Endodermal cell (in vitro differentiated cells): ENCODE measurements around the gene SECISBP2. TPM values are rescaled to one million over a fixed set of nuclear protein-coding genes. Genes with fewer than 3 reads are reported as not detected.

Source experiments
- DNase-seq: peaks from one replicate; pipeline ENCODE4 v3.0.0-alpha.2; 2017
- H3K27ac ChIP-seq: 2 replicates; pipeline ENCODE4 v1.5.1; 2013; ENCODE audit warnings: mild to moderate bottlenecking, low read depth, low read length, moderate library complexity
- H3K27me3 ChIP-seq: 2 replicates; pipeline ENCODE4 v1.6.1; 2013; ENCODE audit warnings: mild to moderate bottlenecking, low read length, moderate library complexity; ENCODE audit not compliant: insufficient read depth, control insufficient read depth, poor library complexity, severe bottlenecking
- H3K36me3 ChIP-seq: 2 replicates; pipeline ENCODE4 v1.7.0; 2013; ENCODE audit warnings: mild to moderate bottlenecking, low read length, moderate library complexity; ENCODE audit not compliant: control insufficient read depth, insufficient read depth
- H3K4me1 ChIP-seq: one replicate; pipeline ENCODE4 v1.7.0; 2013; ENCODE audit warnings: low read length; ENCODE audit not compliant: control insufficient read depth, insufficient read depth
- H3K4me3 ChIP-seq: 2 replicates; pipeline ENCODE4 v1.5.1; 2013; ENCODE audit warnings: mild to moderate bottlenecking, low read length, moderate library complexity
- H3K9ac ChIP-seq: 2 replicates; pipeline ENCODE4 v1.6.1; 2013; ENCODE audit warnings: mild to moderate bottlenecking, low read length, moderate library complexity; ENCODE audit not compliant: poor library complexity, severe bottlenecking; ENCODE audit errors: extremely low read depth
- H3K9me3 ChIP-seq: 2 replicates; pipeline ENCODE4 v1.6.1; 2013; ENCODE audit warnings: mild to moderate bottlenecking, low read length, moderate library complexity; ENCODE audit not compliant: control insufficient read depth
- H3K27ac Mint-ChIP-seq: 2 replicates; pipeline ENCODE4 v1.8.0; 2020; ENCODE audit warnings: mixed read lengths
- H3K27me3 Mint-ChIP-seq: 2 replicates; pipeline ENCODE4 v1.8.0; 2021; ENCODE audit warnings: mild to moderate bottlenecking, mixed read lengths; ENCODE audit not compliant: insufficient read depth
- H3K36me3 Mint-ChIP-seq: 2 replicates; pipeline ENCODE4 v1.8.0; 2020; ENCODE audit warnings: low read depth, mixed read lengths
- H3K4me1 Mint-ChIP-seq: 2 replicates; pipeline ENCODE4 v1.8.0; 2020; ENCODE audit warnings: mixed read lengths
- H3K4me3 Mint-ChIP-seq: 2 replicates; pipeline ENCODE4 v1.8.0; 2020; ENCODE audit warnings: mild to moderate bottlenecking, moderate library complexity, mixed read lengths
- H3K9me3 Mint-ChIP-seq: 2 replicates; pipeline ENCODE4 v1.8.0; 2020; ENCODE audit warnings: mild to moderate bottlenecking, mixed read lengths
- CTCF ChIP-seq: fragments of 200-600 bp; sonication (generic); conservative IDR thresholded peaks from 2 replicates; pipeline ENCODE4 v1.5.0; 2021; ENCODE audit warnings: antibody characterized with exemption, mild to moderate bottlenecking
- WGBS, 2 experiments: methylation state at CpG; one replicate each; pipeline versions ENCODE4 v1.1.5 to v1.1.7; 2013; ENCODE audit warnings: missing lambda C conversion rate in 2 of 2, mixed read lengths in 1 of 2; ENCODE audit not compliant: insufficient coverage in 1 of 2, insufficient read length in 1 of 2; 5-methylcytosine and 5-hydroxymethylcytosine counted together
- total RNA-seq, 2 donors: library from RNA; stranded (reverse); fragmentation: NEBNext Ultra II Directional in 1 of 2; extraction: Animal tissue kit (Norgen Biotek cat#: 25700) in 1 of 2; gene quantifications; 2 replicates in 1 of 2; 3 replicates in 1 of 2; pipeline ENCODE4 v1.2.1, GENCODE V29; 2021

Gene SECISBP2
- total RNA-seq, 2 donors from 2014 or later, result 55.7 to 56.0 TPM

GRCh38 chr9:89379508-89380115, 61.3 kb downstream of the SECISBP2 start:
- DNase-seq, result no peak
- H3K27ac Mint-ChIP-seq, result no peak overlapping the region
- peaks cover 6% of the 10 kb centered on the region for H3K4me1 Mint-ChIP-seq
- no peaks in the 10 kb centered on the region for H3K27me3 Mint-ChIP-seq
- WGBS, 2 experiments, result 93 to 97% methylated on average over 8 to 14 of the region's 14 CpGs
- H3K9ac ChIP-seq, result no peak overlapping the region
- H3K9me3 Mint-ChIP-seq, result no peaks in the 10 kb centered on the region
- H3K27ac ChIP-seq, result no peak overlapping the region
- H3K4me3 Mint-ChIP-seq, result no peak overlapping the region
- no peaks in the 10 kb centered on the region for H3K36me3 ChIP-seq
- no peaks in the 10 kb centered on the region for H3K4me1 ChIP-seq
- no peaks in the 10 kb centered on the region for H3K27me3 ChIP-seq
- TF ChIP-seq CTCF, result no peak
- H3K4me3 ChIP-seq, result no peak overlapping the region
- no peaks in the 10 kb centered on the region for H3K9me3 ChIP-seq
- H3K36me3 Mint-ChIP-seq, result peaks cover 41% of the 10 kb centered on the region

GRCh38 chr9:89380437-89381307, 62.4 kb downstream of the SECISBP2 start:
- Mint-ChIP-seq H3K27ac (no peak overlapping the region), H3K27me3 (no peaks in the 10 kb centered on the region), H3K9me3 (no peaks in the 10 kb centered on the region), H3K4me1 (peaks cover 1% of the 10 kb centered on the region), H3K36me3 (peaks cover 44% of the 10 kb centered on the region), H3K4me3 (no peak overlapping the region)
- H3K9me3 ChIP-seq, result no peaks in the 10 kb centered on the region
- no peaks in the 10 kb centered on the region for H3K36me3 ChIP-seq
- WGBS, 2 experiments, result 92 to 97% methylated on average over 17 to 26 of the region's 26 CpGs
- H3K4me1 ChIP-seq, result no peaks in the 10 kb centered on the region
- DNase-seq, result no peak
- no peak overlapping the region for H3K9ac ChIP-seq
- TF ChIP-seq CTCF, result no peak
- no peaks in the 10 kb centered on the region for H3K27me3 ChIP-seq
- no peak overlapping the region for H3K27ac ChIP-seq
- H3K4me3 ChIP-seq, result no peak overlapping the region

- H3K9me3 Mint-ChIP-seq, result no peaks in the 10 kb centered on the region
- Histone ChIP-seq H3K9ac (no peak overlapping the region), H3K27ac (no peak overlapping the region), H3K9me3 (no peaks in the 10 kb centered on the region), H3K36me3 (peaks cover under 1% of the 10 kb centered on the region), H3K4me1 (no peaks in the 10 kb centered on the region), H3K27me3 (no peaks in the 10 kb centered on the region), H3K4me3 (no peak overlapping the region)
- H3K36me3 Mint-ChIP-seq, result peaks cover 49% of the 10 kb centered on the region
- no peak for DNase-seq
- no peak for TF ChIP-seq CTCF
- no peaks in the 10 kb centered on the region for H3K27me3 Mint-ChIP-seq
- 91 to 92% methylated on average over 4 of the region's 4 CpGs for WGBS, 2 experiments
- H3K4me1 Mint-ChIP-seq, result no peaks in the 10 kb centered on the region
- H3K4me3 Mint-ChIP-seq, result no peak overlapping the region
- no peak overlapping the region for H3K27ac Mint-ChIP-seq
Measured at GRCh38 chr9:89381308-89381609, 63.0 kb downstream of the SECISBP2 start.
